HG03432 (cell line): ENCODE measurements around the gene NUSAP1.
"Not testable (repeated sequence)": the region's sequence is repeated elsewhere in the genome, so short reads cannot be mapped to it uniquely, and the experiment has no call there.

Experiments
- ATAC-seq: cut with Tn5 transposase; IDR thresholded peaks from one replicate; pipeline ENCODE4 v1.9.1; 2021; ENCODE audit warnings: mild to moderate bottlenecking, moderate library complexity; ENCODE audit not compliant: unreplicated experiment

The NUSAP1 gene

GRCh38 chr15:41331281-41331680 lies 1.4 kb upstream of the NUSAP1 start:
- ATAC-seq, result no peak

- no peak for ATAC-seq
Observed at GRCh38 chr15:41331833-41332193, 868 bp upstream of the NUSAP1 start.

- peak; percentile 34 for ATAC-seq
Observed at GRCh38 chr15:41333026-41333562, 413 bp downstream of the NUSAP1 start.

- no peak for ATAC-seq
Observed at GRCh38 chr15:41334293-41335120, 1.8 kb downstream of the NUSAP1 start.

- ATAC-seq, result no peak
Observed at GRCh38 chr15:41336549-41336948, 3.9 kb downstream of the NUSAP1 start.

GRCh38 chr15:41337047-41337446 lies 4.4 kb downstream of the NUSAP1 start:
- no peak for ATAC-seq

GRCh38 chr15:41337631-41338522 lies 5.2 kb downstream of the NUSAP1 start:
- ATAC-seq, result no peak

GRCh38 chr15:41340189-41340695 lies 7.6 kb downstream of the NUSAP1 start:
- no peak for ATAC-seq

GRCh38 chr15:41341519-41341918 lies 8.8 kb downstream of the NUSAP1 start:
- ATAC-seq, result no peak

GRCh38 chr15:41347236-41347635 lies 14.6 kb downstream of the NUSAP1 start:
- no peak for ATAC-seq

GRCh38 chr15:41350057-41350717 lies 17.5 kb downstream of the NUSAP1 start:
- ATAC-seq, result no peak

- no peak for ATAC-seq
Observed at GRCh38 chr15:41354371-41354770, 21.7 kb downstream of the NUSAP1 start.

GRCh38 chr15:41367418-41367817 lies 34.7 kb downstream of the NUSAP1 start:
- no peak for ATAC-seq

- ATAC-seq, result no peak
Observed at GRCh38 chr15:41377978-41378377, 45.3 kb downstream of the NUSAP1 start.

- ATAC-seq, result not testable (repeated sequence)
Observed at GRCh38 chr15:41383974-41384749, 51.5 kb downstream of the NUSAP1 start.

- no peak for ATAC-seq
Observed at GRCh38 chr15:41387646-41388045, 55.0 kb downstream of the NUSAP1 start.

GRCh38 chr15:41392659-41393058 lies 60.0 kb downstream of the NUSAP1 start:
- no peak for ATAC-seq

- no peak for ATAC-seq
Observed at GRCh38 chr15:41394924-41395323, 62.2 kb downstream of the NUSAP1 start.

- no peak for ATAC-seq
Observed at GRCh38 chr15:41396111-41396510, 63.4 kb downstream of the NUSAP1 start.

- no peak for ATAC-seq
Observed at GRCh38 chr15:41401904-41402267, 69.2 kb downstream of the NUSAP1 start.
